AG04449 (cell line): ENCODE data around the gene RHBDL3.

Source experiments
- CTCF ChIA-PET: fragments of 350-600 bp; formaldehyde crosslinking; extraction: SDS; loops from one replicate; lab custom pipeline; 2021; ENCODE audit warnings: antibody characterized with exemption; lab: Yijun Ruan, JAX
- POLR2A ChIA-PET: fragments of 400-600, 350-600 bp; formaldehyde crosslinking; extraction: SDS; loops from one replicate; lab custom pipeline; 2020; ENCODE audit warnings: antibody characterized with exemption, inconsistent platforms; lab: Yijun Ruan, JAX
- DNase-seq: peaks from one replicate; pipeline ENCODE4 v3.0.0-alpha.2; 2010; ENCODE audit warnings: low read depth, low spot score
- H3K4me3 ChIP-seq: 2 replicates; pipeline ENCODE4 v1.5.1; 2011; ENCODE audit warnings: low read depth, mild to moderate bottlenecking, control low read depth, low read length
- TF ChIP-seq, protein P1 (sequence below): IDR thresholded peaks from one replicate; pipeline ENCODE4 v1.5.1; 2011; ENCODE audit warnings: mild to moderate bottlenecking, moderate library complexity, low read length, control low read depth, inconsistent platforms; ENCODE audit not compliant: insufficient read depth; ENCODE audit errors: missing control alignments

Gene RHBDL3

DNA sequence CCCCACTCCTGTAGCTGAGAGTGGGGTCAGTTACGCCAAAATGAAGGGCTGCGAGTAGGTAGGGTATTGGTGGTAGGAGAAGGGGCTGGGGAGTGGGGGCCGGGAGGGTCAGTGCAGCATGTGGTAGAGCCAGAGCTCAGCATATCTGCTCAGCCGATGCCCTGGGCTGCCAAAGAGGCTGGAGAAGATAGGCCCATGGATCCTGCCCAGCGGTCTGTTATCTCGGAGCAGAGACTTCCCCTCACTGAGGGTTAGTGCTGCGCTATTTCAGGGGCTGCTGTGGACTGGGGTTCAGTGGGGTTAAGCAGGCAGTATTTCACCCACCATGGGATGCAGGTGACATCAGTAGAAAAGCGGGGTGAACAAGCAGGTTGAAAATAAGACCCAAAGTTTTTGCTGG, 19.7 kb downstream of the RHBDL3 start:
- POLR2A ChIA-PET = no interaction called here
- no peak for DNase-seq
- no peak overlapping the region for H3K4me3 ChIP-seq
- CTCF ChIA-PET = interaction anchor here (1.5 kb wide), 1 partner anchor 34 kb away, joined by 3 read pairs; no protein-coding TSS in a partner anchor
- TF ChIP-seq, protein P1, sequence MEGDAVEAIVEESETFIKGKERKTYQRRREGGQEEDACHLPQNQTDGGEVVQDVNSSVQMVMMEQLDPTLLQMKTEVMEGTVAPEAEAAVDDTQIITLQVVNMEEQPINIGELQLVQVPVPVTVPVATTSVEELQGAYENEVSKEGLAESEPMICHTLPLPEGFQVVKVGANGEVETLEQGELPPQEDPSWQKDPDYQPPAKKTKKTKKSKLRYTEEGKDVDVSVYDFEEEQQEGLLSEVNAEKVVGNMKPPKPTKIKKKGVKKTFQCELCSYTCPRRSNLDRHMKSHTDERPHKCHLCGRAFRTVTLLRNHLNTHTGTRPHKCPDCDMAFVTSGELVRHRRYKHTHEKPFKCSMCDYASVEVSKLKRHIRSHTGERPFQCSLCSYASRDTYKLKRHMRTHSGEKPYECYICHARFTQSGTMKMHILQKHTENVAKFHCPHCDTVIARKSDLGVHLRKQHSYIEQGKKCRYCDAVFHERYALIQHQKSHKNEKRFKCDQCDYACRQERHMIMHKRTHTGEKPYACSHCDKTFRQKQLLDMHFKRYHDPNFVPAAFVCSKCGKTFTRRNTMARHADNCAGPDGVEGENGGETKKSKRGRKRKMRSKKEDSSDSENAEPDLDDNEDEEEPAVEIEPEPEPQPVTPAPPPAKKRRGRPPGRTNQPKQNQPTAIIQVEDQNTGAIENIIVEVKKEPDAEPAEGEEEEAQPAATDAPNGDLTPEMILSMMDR = no peak

DNA sequence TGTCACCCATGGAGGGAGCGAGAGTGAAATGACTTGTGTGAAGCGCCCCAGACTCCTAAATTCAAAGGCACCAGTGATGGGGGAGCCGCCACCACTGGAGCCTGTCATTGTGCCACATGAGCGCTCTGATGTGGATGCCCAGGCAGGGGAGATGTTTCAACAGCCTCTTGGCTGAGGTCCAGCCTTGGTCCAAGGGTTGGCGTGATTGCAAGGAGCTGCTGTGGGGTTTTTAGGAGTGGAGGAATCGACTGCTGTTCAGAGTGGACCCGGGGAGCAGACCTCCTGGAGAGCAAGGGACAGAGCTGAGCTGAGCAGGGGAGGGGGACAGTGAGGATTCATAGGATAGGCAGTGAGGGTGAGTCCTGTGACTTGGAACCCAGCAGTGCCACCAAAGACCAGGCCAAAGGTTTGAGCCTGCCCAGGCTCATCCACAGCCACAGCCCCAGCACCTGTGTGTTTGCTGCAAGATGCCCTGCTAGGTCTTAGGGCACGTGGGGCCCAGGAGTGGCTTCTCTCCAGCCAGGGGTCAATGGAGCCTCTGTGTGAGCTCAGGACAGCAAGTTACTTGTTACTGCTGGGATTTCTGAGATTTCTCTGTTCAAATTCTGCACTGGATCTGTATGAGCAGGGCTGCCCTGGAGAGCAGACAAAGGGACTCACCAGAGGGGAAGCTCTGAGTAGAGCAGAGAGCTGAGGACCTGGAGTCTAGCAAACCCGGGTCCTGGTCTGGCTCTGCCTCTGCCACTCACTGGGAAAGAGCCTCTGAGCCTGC, 20.3 kb downstream of the RHBDL3 start:
- DNase-seq = no peak
- POLR2A ChIA-PET = no interaction called here
- CTCF ChIA-PET = interaction anchor here (1.5 kb wide), 1 partner anchor 34 kb away, joined by 3 read pairs; no protein-coding TSS in a partner anchor

DNA sequence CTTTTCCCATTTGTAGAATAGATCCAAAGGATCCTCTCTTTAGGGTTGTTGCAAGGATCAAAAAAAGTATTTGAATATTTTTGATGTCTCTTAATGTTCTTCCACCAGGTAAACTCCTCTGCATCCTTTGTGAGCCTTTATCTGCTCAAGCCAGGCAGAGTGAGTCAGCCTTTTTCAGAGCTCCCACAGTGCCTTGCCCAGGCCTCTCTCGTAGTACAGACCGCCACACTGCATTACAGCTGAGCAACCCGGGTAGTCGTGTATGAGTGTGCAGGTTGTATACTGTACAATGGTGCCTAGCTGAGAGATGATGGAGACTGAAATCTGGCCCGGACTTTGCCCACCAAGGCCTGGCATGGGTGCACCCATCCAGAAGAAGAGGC, 20.9 kb downstream of the RHBDL3 start:
- no peak overlapping the region for H3K4me3 ChIP-seq
- CTCF ChIA-PET = interaction anchor here (1.2 kb wide), 1 partner anchor 12 kb away, joined by 3 read pairs; no protein-coding TSS in a partner anchor
- DNase-seq = no peak
- TF ChIP-seq, protein P1 = no peak
- POLR2A ChIA-PET = no interaction called here

More for the DNA sequence above, 20.3 kb downstream of the RHBDL3 start:
- TF ChIP-seq, protein P1 = no peak
- H3K4me3 ChIP-seq = no peak overlapping the region

DNA sequence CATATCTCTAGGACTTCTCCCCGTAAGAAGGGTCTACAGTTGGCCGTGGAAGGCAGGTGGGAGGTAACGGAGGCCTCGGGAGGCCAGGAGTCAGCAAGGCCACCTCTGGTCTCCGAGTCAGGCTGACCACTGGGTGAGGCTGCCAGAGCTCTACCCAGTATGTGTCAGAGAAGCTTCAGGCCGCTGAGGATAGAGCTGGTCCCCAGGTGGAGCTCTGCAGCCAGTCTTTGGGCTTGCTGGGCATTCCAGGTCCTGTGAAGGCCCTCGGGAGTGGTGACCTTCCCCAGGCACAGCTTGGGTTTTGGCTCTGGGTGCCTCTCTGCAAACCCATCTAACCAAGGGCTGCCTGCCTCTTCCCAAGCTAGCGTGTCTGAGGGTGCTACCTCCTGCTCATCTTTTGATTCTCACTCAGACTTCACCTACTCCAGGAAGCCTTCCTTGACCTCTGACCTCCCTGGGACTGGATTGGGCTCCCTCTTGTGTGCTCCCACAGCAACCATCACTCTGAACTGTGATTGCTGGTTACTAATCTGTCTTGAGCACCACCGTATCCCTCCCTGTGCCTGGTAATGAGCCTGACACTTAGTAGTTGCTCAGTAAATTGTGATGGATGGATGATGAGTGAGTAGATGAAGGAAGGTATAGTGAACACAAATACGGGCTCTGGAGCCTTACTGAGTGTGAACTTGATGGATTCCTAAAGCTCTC, 22.3 kb downstream of the RHBDL3 start:
- CTCF ChIA-PET = interaction anchor here (1.2 kb wide), 1 partner anchor 11 kb away, joined by 3 read pairs; no protein-coding TSS in a partner anchor
- TF ChIP-seq, protein P1 = no peak
- no peak for DNase-seq
- H3K4me3 ChIP-seq = no peak overlapping the region
- POLR2A ChIA-PET = interaction anchor here (1.7 kb wide), 1 partner anchor 14 kb away, joined by 3 read pairs; no protein-coding TSS in a partner anchor

DNA sequence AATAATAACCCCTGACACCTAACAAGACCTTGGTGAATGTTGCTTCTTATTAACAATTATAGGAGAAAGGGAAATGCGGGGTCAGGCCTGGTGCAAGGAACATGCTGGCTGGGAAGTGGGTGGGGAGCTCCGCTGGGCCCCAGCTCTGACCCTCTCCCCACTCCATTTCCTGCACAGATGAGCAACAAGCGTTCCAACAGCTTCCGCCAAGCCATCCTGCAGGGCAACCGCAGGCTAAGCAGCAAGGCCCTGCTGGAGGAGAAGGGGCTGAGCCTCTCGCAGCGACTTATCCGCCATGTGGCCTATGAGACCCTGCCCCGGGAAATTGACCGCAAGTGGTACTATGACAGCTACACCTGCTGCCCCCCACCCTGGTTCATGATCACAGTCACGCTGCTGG, 23.0 kb downstream of the RHBDL3 start:
- TF ChIP-seq, protein P1 = no peak
- ChIA-PET CTCF (no interaction called here), POLR2A (no interaction called here)
- H3K4me3 ChIP-seq = no peak overlapping the region
- no peak for DNase-seq
